Activated CD4-positive, alpha-beta T cell treated with anti-CD3 and anti-CD28 coated beads, Interleukin-2, Interleukin-4, amounts not matched to agents 100 ng/mL and 50 ng/mL, durations not matched to agents 16 hours and 8 hours (primary cell): ENCODE measurements around the gene SAP130.

ENCODE experiments used
- DNase-seq: peaks from one replicate; pipeline ENCODE4 v3.0.0-alpha.2; 2020; ENCODE audit warnings: low spot score

SAP130 gene

GRCh38 chr2:127893494-127893893 lies 134.4 kb downstream of the SAP130 start:
- no peak for DNase-seq

GRCh38 chr2:127893033-127893432 lies 134.8 kb downstream of the SAP130 start:
- no peak for DNase-seq

- no peak for DNase-seq
Measured at GRCh38 chr2:127891811-127892210, 136.0 kb downstream of the SAP130 start.
